Testis (tissue), 2 donors: ENCODE results near the gene ZNF692.

Source experiments
- POLR2A ChIP-seq: fragments of 450-650 bp; IDR thresholded peaks from one replicate; pipeline ENCODE4 v1.6.1; 2017; ENCODE audit warnings: antibody characterized with exemption, mild to moderate bottlenecking, moderate library complexity
- TF ChIP-seq, protein P1 (sequence below), 3 experiments: fragments of 450-650 bp in 2 of 3; fragments of 200-600 bp in 1 of 3; sonication (generic) in 1 of 3; IDR thresholded peaks; one replicate each; pipeline ENCODE4 v1.5.1; 2016 to 2019; ENCODE audit warnings: antibody characterized with exemption in 3 of 3, mild to moderate bottlenecking in 2 of 3, moderate library complexity in 1 of 3

DNA sequence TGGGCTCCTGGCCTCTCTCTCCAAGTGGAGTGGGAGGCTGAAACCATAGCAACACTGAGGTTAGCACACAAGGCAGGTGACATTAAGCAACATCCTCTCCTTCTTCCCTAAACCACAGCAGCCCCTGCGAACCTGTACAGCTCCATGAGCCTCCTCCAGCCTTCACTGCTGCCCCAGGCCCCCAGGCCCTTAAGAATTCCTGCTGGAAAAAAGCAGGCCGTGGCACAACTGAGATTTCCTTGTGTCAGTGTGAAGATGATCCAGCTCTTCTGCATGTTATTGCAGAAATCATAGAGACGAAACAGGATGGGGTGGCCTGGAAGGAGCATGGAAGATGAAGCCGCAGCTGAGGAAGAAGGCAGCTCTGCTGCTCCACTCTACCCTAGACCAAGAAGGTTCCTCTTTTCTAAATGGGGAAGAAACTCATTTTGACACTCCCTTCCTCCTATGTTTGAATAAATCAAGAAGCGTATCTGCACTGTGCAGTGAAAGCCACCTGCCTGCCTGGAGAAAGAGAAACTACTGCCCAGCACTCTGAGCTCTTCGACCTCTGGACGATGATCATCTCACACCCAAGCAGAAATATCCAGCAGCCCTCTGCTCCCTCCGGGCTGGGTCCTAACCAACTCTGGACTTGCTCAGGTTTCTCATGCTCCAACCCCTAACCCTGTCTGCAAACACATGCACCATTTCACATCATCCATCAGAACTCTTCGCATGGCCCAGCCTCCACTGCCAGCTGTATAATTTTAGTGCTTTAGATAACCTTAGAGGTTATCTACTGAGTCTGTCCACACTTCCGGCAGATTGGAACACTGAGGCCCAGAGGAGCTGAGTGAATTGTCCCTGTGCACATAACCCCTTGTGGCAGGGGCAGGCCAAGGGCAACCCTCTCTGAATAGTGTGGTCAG is 53.9 kb downstream of the ZNF692 start:
- no peak for TF ChIP-seq POLR2A
- TF ChIP-seq, protein P1, sequence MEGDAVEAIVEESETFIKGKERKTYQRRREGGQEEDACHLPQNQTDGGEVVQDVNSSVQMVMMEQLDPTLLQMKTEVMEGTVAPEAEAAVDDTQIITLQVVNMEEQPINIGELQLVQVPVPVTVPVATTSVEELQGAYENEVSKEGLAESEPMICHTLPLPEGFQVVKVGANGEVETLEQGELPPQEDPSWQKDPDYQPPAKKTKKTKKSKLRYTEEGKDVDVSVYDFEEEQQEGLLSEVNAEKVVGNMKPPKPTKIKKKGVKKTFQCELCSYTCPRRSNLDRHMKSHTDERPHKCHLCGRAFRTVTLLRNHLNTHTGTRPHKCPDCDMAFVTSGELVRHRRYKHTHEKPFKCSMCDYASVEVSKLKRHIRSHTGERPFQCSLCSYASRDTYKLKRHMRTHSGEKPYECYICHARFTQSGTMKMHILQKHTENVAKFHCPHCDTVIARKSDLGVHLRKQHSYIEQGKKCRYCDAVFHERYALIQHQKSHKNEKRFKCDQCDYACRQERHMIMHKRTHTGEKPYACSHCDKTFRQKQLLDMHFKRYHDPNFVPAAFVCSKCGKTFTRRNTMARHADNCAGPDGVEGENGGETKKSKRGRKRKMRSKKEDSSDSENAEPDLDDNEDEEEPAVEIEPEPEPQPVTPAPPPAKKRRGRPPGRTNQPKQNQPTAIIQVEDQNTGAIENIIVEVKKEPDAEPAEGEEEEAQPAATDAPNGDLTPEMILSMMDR (IDR thresholded peaks at IDR 0.05), result no peak
